ENCODE results near the gene ZNF445.
"Not testable (repeated sequence)": the region's sequence is repeated elsewhere in the genome, so short reads cannot be mapped to it uniquely, and the experiment has no call there.

The ZNF445 gene

DNA sequence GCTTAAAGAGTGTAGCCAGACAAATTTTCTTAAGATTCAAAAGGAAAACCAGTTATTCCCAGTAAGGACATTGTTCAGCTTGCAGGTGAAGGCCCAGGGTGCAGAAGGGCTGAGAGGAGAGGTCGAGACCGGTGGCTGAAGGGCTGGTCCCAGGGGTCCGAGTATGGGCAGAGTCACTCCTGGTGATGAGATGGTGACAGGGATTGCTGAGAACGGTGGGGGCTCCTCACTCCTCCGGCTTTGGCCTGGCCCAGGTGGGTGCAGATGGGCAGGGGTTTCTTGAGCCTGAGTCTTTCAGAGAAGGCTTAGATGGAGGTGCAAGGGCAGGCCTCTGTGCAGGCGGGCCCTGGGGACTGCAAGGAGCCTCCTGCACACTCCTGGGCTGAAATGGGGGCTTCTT lies 56.2 kb downstream of the ZNF445 start:
- no peak overlapping the region for H3K27ac ChIP-seq (ENCODE audit: low read depth, low read length)
- peaks cover 0 to 11% of the 10 kb centered on the region in 2 donors for H3K4me1 ChIP-seq (ENCODE audit: control insufficient read depth in 1 of 2, insufficient read depth in 2 of 2, low read length in 2 of 2)
- H3K27me3 ChIP-seq (ENCODE audit: control insufficient read depth in 1 of 2, insufficient read depth in 2 of 2, low read length in 2 of 2): no peaks in the 10 kb centered on the region
- H3K9me3 ChIP-seq (ENCODE audit: control insufficient read depth in 1 of 2, low read length in 2 of 2): no peaks in the 10 kb centered on the region
- H3K36me3 ChIP-seq (ENCODE audit: control insufficient read depth in 1 of 2, insufficient read depth in 2 of 2, low read length in 2 of 2): no peaks in the 10 kb centered on the region
- H3K9ac ChIP-seq (ENCODE audit: low read depth in 1 of 2, low read length in 2 of 2): no peak overlapping the region
- no peak overlapping the region for H3K4me3 ChIP-seq (ENCODE audit: low read depth in 1 of 2, low read length in 2 of 2)

DNA sequence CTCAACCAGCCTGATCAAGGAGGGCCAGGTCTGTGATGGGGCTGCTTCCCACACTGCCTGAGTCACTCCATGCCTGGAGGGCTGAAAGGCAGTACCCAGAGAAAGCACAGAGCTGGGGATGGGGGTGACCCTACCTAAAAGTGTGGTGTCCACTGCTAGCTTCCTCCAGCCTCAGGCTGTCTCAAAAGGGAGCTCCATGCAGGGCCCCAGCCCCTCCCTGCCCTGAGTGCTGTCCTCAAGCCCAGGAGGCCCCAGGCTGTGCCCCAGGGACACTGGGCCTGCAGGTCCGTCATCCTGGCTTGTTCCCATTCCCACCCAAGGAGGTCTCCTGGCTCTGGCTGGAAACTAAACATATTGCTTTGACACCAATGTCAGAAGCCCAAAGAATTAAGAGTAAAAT lies 56.8 kb downstream of the ZNF445 start:
- Histone ChIP-seq H3K9me3 (ENCODE audit: control insufficient read depth in 1 of 2, low read length in 2 of 2) (no peaks in the 10 kb centered on the region), H3K9ac (ENCODE audit: low read depth in 1 of 2, low read length in 2 of 2) (no peak overlapping the region), H3K36me3 (ENCODE audit: control insufficient read depth in 1 of 2, insufficient read depth in 2 of 2, low read length in 2 of 2) (no peaks in the 10 kb centered on the region), H3K27me3 (ENCODE audit: control insufficient read depth in 1 of 2, insufficient read depth in 2 of 2, low read length in 2 of 2) (no peaks in the 10 kb centered on the region), H3K4me1 (ENCODE audit: control insufficient read depth in 1 of 2, insufficient read depth in 2 of 2, low read length in 2 of 2) (peaks cover 0 to 11% of the 10 kb centered on the region in 2 donors), H3K27ac (ENCODE audit: low read depth, low read length) (no peak overlapping the region), H3K4me3 (ENCODE audit: low read depth in 1 of 2, low read length in 2 of 2) (no peak overlapping the region)

DNA sequence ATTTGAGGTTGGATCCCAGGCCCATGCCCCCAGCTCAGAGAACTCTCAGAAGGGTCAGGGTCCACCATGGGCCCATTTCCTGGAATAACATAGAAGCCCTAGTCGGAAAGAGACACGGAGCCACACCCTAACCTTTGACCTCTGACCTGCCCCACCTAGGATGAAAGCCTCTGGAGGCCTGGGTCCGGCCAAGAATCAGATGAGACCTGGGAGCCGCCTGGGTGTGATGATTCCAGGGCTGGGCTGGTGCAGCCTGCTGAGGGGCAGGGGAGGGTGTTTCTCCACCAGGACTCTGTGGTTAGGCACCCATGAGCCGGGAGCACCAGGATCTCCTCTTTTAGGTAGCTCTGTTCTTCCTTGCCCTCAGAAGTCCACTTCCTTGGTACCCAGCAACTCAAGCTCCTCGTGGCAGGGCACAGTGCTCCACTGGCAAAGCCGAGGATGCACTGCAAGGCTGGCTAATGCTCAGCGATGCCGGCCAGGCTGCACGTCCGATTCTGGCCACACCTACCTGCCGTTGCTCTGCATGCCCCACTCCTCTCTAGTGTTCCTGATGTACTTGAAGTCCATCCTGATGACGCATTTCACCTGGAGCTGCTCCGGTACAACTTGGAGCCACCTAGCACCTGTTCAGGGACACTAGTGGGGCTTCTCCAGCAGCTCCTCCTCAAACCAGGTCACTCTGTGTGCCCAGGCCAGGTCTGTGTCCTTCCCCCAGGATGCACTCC lies 57.4 kb downstream of the ZNF445 start:
- Histone ChIP-seq H3K4me3 (ENCODE audit: low read depth in 1 of 2, low read length in 2 of 2) (no peak overlapping the region), H3K9me3 (ENCODE audit: control insufficient read depth in 1 of 2, low read length in 2 of 2) (no peaks in the 10 kb centered on the region), H3K9ac (ENCODE audit: low read depth in 1 of 2, low read length in 2 of 2) (no peak overlapping the region), H3K27me3 (ENCODE audit: control insufficient read depth in 1 of 2, insufficient read depth in 2 of 2, low read length in 2 of 2) (no peaks in the 10 kb centered on the region), H3K27ac (ENCODE audit: low read depth, low read length) (no peak overlapping the region), H3K36me3 (ENCODE audit: control insufficient read depth in 1 of 2, insufficient read depth in 2 of 2, low read length in 2 of 2) (no peaks in the 10 kb centered on the region), H3K4me1 (ENCODE audit: control insufficient read depth in 1 of 2, insufficient read depth in 2 of 2, low read length in 2 of 2) (peaks cover 0 to 11% of the 10 kb centered on the region in 2 donors)

DNA sequence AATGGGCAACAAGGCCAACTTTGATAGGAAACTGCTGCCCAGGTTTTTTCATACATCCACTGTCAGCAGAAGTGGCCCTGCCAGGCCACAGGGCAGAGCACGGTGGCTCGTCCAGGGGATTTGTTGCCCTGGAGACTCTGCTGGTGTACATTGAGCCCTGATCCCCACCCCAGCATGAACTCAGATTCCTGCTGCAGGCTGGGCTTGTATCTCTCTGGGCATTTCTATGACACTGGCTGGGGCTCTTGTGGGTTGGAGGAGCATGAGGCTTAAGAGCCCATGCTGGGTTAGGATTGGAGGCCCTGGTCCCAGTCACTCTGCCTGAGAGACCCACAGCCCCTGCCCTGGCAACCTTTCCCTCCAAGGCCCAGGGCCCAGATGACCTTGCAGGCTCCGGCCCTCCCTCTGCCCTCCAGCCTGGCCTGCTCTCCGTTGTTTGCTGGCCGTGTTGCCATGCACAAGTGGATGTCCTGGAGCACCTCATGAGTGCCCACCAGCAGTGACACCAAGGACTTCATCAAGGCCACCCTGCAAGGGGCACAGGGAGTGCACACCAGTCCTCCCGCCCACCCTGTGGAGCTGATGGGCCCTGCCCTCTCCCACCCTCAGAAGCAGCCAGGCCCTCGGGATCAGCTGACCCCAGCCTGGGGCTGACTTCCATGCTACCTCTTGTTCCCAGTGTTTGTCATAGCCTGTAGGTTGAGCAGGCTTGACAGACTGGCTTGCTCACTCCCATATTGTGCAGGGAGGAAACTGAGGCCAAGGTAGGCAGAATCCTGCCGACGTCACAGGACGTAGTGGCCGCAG lies 58.2 kb downstream of the ZNF445 start:
- no peak overlapping the region for H3K27ac ChIP-seq (ENCODE audit: low read depth, low read length)
- no peaks in the 10 kb centered on the region for H3K9me3 ChIP-seq (ENCODE audit: control insufficient read depth in 1 of 2, low read length in 2 of 2)
- no peak overlapping the region for H3K9ac ChIP-seq (ENCODE audit: low read depth in 1 of 2, low read length in 2 of 2)
- no peaks in the 10 kb centered on the region for H3K36me3 ChIP-seq (ENCODE audit: control insufficient read depth in 1 of 2, insufficient read depth in 2 of 2, low read length in 2 of 2)
- H3K4me3 ChIP-seq (ENCODE audit: low read depth in 1 of 2, low read length in 2 of 2): no peak overlapping the region
- H3K27me3 ChIP-seq (ENCODE audit: control insufficient read depth in 1 of 2, insufficient read depth in 2 of 2, low read length in 2 of 2): no peaks in the 10 kb centered on the region
- peaks cover 0 to 11% of the 10 kb centered on the region in 2 donors for H3K4me1 ChIP-seq (ENCODE audit: control insufficient read depth in 1 of 2, insufficient read depth in 2 of 2, low read length in 2 of 2)

DNA sequence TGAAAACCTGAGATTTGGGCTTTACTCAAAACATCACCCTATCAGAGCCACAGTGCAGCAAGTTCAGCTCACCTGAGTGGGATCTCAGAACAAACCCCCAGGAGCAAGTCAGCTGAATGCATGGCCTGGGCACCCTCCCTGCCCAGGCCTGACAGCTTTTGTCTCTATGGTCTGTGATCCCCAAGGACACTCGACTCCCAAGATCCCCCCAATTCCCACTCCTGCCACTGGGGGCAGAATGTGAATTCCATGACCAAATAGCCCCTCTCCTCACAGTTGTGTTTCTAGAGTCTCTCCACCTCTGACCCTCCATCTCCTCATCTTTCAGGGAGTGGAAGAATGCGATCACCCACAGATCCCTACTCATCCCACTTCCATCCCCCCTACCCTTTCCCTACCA lies 58.9 kb downstream of the ZNF445 start:
- Histone ChIP-seq H3K27ac (ENCODE audit: low read depth, low read length) (no peak overlapping the region), H3K9ac (ENCODE audit: low read depth in 1 of 2, low read length in 2 of 2) (no peak overlapping the region), H3K4me3 (ENCODE audit: low read depth in 1 of 2, low read length in 2 of 2) (no peak overlapping the region), H3K4me1 (ENCODE audit: control insufficient read depth in 1 of 2, insufficient read depth in 2 of 2, low read length in 2 of 2) (peaks cover 0 to 11% of the 10 kb centered on the region in 2 donors), H3K36me3 (ENCODE audit: control insufficient read depth in 1 of 2, insufficient read depth in 2 of 2, low read length in 2 of 2) (no peaks in the 10 kb centered on the region), H3K9me3 (ENCODE audit: control insufficient read depth in 1 of 2, low read length in 2 of 2) (no peaks in the 10 kb centered on the region), H3K27me3 (ENCODE audit: control insufficient read depth in 1 of 2, insufficient read depth in 2 of 2, low read length in 2 of 2) (no peaks in the 10 kb centered on the region)

DNA sequence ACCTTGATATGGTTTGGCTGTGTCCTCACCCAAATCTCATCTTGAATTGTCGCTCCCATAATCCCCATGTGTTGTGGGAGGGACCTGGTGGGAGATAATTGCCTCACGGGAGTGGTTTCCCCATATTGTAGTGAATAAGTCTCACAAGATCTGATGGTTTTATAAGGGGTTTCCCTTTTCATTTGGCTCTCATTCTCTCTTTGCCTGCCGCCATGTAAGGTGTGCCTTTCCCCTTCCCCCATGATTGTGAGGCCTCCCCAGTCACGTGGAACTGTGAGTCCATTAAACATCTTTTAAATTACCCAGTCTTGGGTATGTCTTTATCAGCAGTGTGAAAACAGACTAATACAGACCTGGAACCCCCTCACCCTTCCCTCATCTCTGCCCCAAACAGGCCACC lies 59.4 kb downstream of the ZNF445 start:
- H3K36me3 ChIP-seq (ENCODE audit: control insufficient read depth in 1 of 2, insufficient read depth in 2 of 2, low read length in 2 of 2): not testable (repeated sequence)

DNA sequence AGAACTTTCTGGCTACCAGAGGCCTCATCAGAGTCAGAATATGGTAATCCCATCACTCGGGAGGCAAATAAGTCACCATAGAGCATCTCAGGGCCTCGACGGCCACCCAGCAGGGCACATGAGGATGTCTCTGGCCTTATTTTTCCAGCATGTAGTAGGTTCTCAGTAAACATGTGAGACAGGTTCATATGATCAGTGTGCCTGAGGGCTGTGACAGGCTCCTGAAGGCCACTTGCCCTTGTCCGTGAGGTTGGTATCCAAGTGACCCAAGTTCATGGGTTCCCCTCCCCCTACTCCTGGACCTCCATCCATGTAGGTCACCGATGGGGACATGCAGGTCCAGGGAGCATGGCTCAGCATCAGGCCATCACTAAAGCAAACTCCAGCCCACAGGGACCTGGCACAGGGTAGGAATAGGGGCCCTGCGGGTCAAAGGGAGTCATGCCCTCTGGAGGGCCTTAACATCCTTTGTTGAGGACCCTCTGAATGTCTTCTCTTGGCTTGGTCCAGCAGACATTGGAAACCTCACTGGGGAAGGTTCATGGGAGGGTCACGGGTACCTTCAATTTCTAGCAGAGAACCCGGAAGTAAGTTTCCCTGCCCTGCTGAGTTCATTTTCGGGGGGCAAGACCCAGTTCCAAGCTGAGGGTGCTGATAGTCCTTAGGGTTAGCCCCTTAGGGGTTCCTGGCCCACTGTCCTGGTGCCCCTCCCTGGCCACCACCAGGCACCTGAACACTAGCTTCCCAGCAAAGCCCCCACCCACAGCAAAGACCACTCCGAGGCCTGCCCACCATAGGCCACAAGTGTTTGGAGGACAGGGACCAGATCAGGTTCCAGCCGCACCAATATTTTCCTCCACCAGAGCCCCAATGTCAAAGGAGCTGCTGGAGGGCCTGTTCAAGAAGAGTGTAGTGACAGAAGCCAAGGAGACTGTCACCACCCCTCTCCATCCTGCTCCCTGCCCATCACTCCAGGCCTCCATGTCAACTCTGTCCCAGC lies 61.1 kb downstream of the ZNF445 start:
- Histone ChIP-seq H3K27me3 (ENCODE audit: control insufficient read depth in 1 of 2, insufficient read depth in 2 of 2, low read length in 2 of 2) (no peaks in the 10 kb centered on the region), H3K4me1 (ENCODE audit: control insufficient read depth in 1 of 2, insufficient read depth in 2 of 2, low read length in 2 of 2) (peaks cover 0 to 11% of the 10 kb centered on the region in 2 donors), H3K9me3 (ENCODE audit: control insufficient read depth in 1 of 2, low read length in 2 of 2) (no peaks in the 10 kb centered on the region), H3K36me3 (ENCODE audit: control insufficient read depth in 1 of 2, insufficient read depth in 2 of 2, low read length in 2 of 2) (no peaks in the 10 kb centered on the region), H3K4me3 (ENCODE audit: low read depth in 1 of 2, low read length in 2 of 2) (no peak overlapping the region), H3K9ac (ENCODE audit: low read depth in 1 of 2, low read length in 2 of 2) (no peak overlapping the region), H3K27ac (ENCODE audit: low read depth, low read length) (no peak overlapping the region)

More for the DNA sequence above, 59.4 kb downstream of the ZNF445 start:
- H3K9ac ChIP-seq (ENCODE audit: low read depth in 1 of 2, low read length in 2 of 2); H3K9me3 ChIP-seq (ENCODE audit: control insufficient read depth in 1 of 2, low read length in 2 of 2); H3K4me3 ChIP-seq (ENCODE audit: low read depth in 1 of 2, low read length in 2 of 2); H3K27ac ChIP-seq (ENCODE audit: low read depth, low read length); H3K27me3 ChIP-seq (ENCODE audit: control insufficient read depth in 1 of 2, insufficient read depth in 2 of 2, low read length in 2 of 2): not testable (repeated sequence)
- peaks cover 0 to 11% of the 10 kb centered on the region in 2 donors for H3K4me1 ChIP-seq (ENCODE audit: control insufficient read depth in 1 of 2, insufficient read depth in 2 of 2, low read length in 2 of 2)

DNA sequence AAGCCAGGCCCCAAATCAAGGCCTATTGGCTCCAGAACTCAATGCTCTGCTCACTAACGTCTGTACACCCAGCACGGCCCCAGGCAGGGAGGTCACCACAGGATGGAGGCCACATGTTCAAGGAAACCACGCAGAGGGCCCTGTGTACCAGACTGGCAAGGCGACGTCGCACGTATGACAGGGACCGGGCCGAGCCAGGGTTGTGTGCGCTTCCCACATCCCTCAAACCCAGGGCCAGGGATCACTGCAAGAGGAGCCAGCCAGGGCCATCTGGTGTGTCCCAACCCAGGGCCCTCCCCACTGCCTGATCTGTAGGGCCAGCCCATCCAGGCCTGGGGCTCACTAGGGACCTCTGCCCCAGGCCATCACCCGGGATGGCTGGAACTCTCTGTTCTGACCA lies 62.0 kb downstream of the ZNF445 start:
- Histone ChIP-seq H3K9me3 (ENCODE audit: control insufficient read depth in 1 of 2, low read length in 2 of 2) (no peaks in the 10 kb centered on the region), H3K27ac (ENCODE audit: low read depth, low read length) (no peak overlapping the region), H3K27me3 (ENCODE audit: control insufficient read depth in 1 of 2, insufficient read depth in 2 of 2, low read length in 2 of 2) (no peaks in the 10 kb centered on the region), H3K36me3 (ENCODE audit: control insufficient read depth in 1 of 2, insufficient read depth in 2 of 2, low read length in 2 of 2) (no peaks in the 10 kb centered on the region), H3K4me1 (ENCODE audit: control insufficient read depth in 1 of 2, insufficient read depth in 2 of 2, low read length in 2 of 2) (peaks cover 0 to 9% of the 10 kb centered on the region in 2 donors), H3K4me3 (ENCODE audit: low read depth in 1 of 2, low read length in 2 of 2) (no peak overlapping the region), H3K9ac (ENCODE audit: low read depth in 1 of 2, low read length in 2 of 2) (no peak overlapping the region)

DNA sequence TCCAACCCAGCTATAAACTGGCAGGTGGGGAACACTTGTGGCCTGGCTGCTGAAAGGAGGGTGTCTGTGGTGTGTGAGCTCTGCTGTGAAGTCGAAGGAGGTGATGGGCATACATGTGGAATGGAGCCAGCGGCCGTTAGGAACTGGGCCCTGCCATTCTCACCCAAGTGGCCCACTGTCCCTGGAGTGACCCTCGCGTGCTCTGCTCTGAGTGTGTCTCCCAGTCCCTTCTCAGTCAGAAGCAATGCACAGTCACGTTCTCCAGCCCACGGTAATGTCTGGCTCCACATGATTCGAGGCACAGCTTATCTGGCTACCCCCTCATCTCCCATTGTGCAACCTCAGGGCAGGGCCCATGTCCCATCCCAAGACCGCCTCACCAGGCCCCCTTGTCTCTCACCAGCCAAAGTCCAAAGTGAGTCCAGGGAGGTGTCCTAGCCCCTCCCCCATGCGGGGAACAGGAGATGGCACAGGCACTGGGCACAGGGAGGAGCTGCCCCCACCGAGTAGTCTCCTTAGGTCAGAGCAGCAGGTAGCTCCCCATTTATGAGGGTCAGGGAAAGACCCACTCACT lies 62.9 kb downstream of the ZNF445 start:
- Histone ChIP-seq H3K4me1 (ENCODE audit: control insufficient read depth in 1 of 2, insufficient read depth in 2 of 2, low read length in 2 of 2) (peaks cover 0 to 2% of the 10 kb centered on the region in 2 donors), H3K4me3 (ENCODE audit: low read depth in 1 of 2, low read length in 2 of 2) (no peak overlapping the region), H3K27ac (ENCODE audit: low read depth, low read length) (no peak overlapping the region), H3K27me3 (ENCODE audit: control insufficient read depth in 1 of 2, insufficient read depth in 2 of 2, low read length in 2 of 2) (no peaks in the 10 kb centered on the region), H3K9ac (ENCODE audit: low read depth in 1 of 2, low read length in 2 of 2) (no peak overlapping the region), H3K9me3 (ENCODE audit: control insufficient read depth in 1 of 2, low read length in 2 of 2) (no peaks in the 10 kb centered on the region), H3K36me3 (ENCODE audit: control insufficient read depth in 1 of 2, insufficient read depth in 2 of 2, low read length in 2 of 2) (no peaks in the 10 kb centered on the region)
